ENCODE results near the gene TRDN. TPM values are rescaled to one million over a fixed set of nuclear protein-coding genes. Genes with fewer than 3 reads are reported as not detected.

Gene TRDN
- total and polyA plus RNA-seq, 2 donors from 2014 or later: 0.19 TPM; not detected in 1

DNA sequence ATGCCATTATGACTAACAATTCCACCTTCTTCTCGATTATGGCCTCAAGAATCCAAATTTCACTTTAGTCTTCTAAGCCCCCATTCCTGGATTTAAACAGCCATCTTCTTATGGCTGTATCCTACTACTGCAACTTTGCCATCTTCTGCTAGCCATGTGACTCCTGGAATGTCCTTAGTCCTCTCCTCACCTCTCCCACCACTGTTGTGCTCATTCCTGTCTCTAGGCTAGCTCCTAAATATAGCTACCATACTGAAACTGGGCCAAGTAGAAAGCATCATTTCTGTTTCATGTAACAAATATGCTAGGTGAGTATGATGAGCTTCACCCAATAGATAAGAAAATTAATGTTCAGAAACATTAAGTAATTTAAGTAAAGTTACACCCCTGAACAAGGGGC is 327.6 kb downstream of the TRDN start:
- intact Hi-C loops (cut with DNase I): no loop called here
- Histone ChIP-seq H3K27ac (ENCODE audit: low read depth in 2 of 2, low read length in 2 of 2) (no peak overlapping the region), H3K27me3 (ENCODE audit: control insufficient read depth, insufficient read depth, low read length) (no peaks in the 10 kb centered on the region), H3K9me3 (ENCODE audit: control insufficient read depth in 2 of 3, insufficient read depth in 1 of 3, low read length in 3 of 3) (no peaks in the 10 kb centered on the region), H3K9ac (ENCODE audit: low read length in 3 of 3) (no peak overlapping the region), H3K4me3 (ENCODE audit: low read length in 3 of 3) (no peak overlapping the region), H3K36me3 (ENCODE audit: control insufficient read depth in 2 of 3, insufficient read depth in 3 of 3, low read length in 3 of 3) (no peaks in the 10 kb centered on the region), H3K4me1 (ENCODE audit: control insufficient read depth in 2 of 3, insufficient read depth in 2 of 3, low read depth in 1 of 3, low read length in 3 of 3) (no peaks in the 10 kb centered on the region)
- no peak for TF ChIP-seq CTCF (IDR thresholded peaks at IDR 0.05; ENCODE audit: borderline replicate concordance, extremely low read depth, insufficient read depth)
- no peak for DNase-seq
- no peak for FAIRE-seq

DNA sequence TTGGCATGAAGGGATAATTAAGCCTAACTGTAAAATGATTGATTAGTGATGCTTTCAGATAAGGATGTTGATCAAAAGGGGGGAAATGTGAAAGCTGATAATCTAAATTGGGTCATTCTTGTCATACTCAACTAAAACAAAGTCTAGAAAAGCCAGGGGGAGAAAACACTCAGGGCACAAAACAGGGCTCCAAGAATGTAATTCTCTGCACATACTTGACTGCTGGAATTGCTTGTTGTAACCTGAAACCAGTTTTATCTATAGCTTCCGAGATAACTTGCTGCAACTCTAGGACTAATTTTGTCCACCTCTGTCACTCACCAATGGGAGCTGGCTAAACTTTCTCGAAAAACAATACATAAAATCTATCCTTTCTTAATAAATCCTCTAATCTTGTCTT is 330.4 kb downstream of the TRDN start:
- no peak overlapping the region for H3K9ac ChIP-seq (ENCODE audit: low read length in 3 of 3)
- no peak for TF ChIP-seq CTCF (IDR thresholded peaks at IDR 0.05; ENCODE audit: borderline replicate concordance, extremely low read depth, insufficient read depth)
- intact Hi-C loops (cut with DNase I): no loop called here
- no peaks in the 10 kb centered on the region for H3K27me3 ChIP-seq (ENCODE audit: control insufficient read depth, insufficient read depth, low read length)
- DNase-seq (peak in 2 of 5 donors; percentile 2 to 9), FAIRE-seq (no peak)
- H3K36me3 ChIP-seq (ENCODE audit: control insufficient read depth in 2 of 3, insufficient read depth in 3 of 3, low read length in 3 of 3): no peaks in the 10 kb centered on the region
- H3K4me1 ChIP-seq (ENCODE audit: control insufficient read depth in 2 of 3, insufficient read depth in 2 of 3, low read depth in 1 of 3, low read length in 3 of 3): no peaks in the 10 kb centered on the region
- no peaks in the 10 kb centered on the region for H3K9me3 ChIP-seq (ENCODE audit: control insufficient read depth in 2 of 3, insufficient read depth in 1 of 3, low read length in 3 of 3)
- no peak overlapping the region for H3K4me3 ChIP-seq (ENCODE audit: low read length in 3 of 3)
- H3K27ac ChIP-seq (ENCODE audit: low read depth in 2 of 2, low read length in 2 of 2): no peak overlapping the region

- intact Hi-C loops (cut with DNase I): no loop called here
- TF ChIP-seq CTCF (IDR thresholded peaks at IDR 0.05; ENCODE audit: borderline replicate concordance, extremely low read depth, insufficient read depth): no peak
- Histone ChIP-seq H3K4me1 (ENCODE audit: control insufficient read depth in 2 of 3, insufficient read depth in 2 of 3, low read depth in 1 of 3, low read length in 3 of 3) (no peaks in the 10 kb centered on the region), H3K36me3 (ENCODE audit: control insufficient read depth in 2 of 3, insufficient read depth in 3 of 3, low read length in 3 of 3) (no peaks in the 10 kb centered on the region), H3K4me3 (ENCODE audit: low read length in 3 of 3) (no peak overlapping the region), H3K27ac (ENCODE audit: low read depth in 2 of 2, low read length in 2 of 2) (no peak overlapping the region), H3K27me3 (ENCODE audit: control insufficient read depth, insufficient read depth, low read length) (no peaks in the 10 kb centered on the region), H3K9me3 (ENCODE audit: control insufficient read depth in 2 of 3, insufficient read depth in 1 of 3, low read length in 3 of 3) (no peaks in the 10 kb centered on the region), H3K9ac (ENCODE audit: low read length in 3 of 3) (no peak overlapping the region)
- DNase-seq (no peak), FAIRE-seq (no peak)
Measured at GRCh38 chr6:123295672-123296071, 341.1 kb downstream of the TRDN start.

- Histone ChIP-seq H3K4me1 (ENCODE audit: control insufficient read depth in 2 of 3, insufficient read depth in 2 of 3, low read depth in 1 of 3, low read length in 3 of 3) (no peaks in the 10 kb centered on the region), H3K9ac (ENCODE audit: low read length in 3 of 3) (no peak overlapping the region), H3K27me3 (ENCODE audit: control insufficient read depth, insufficient read depth, low read length) (no peaks in the 10 kb centered on the region), H3K4me3 (ENCODE audit: low read length in 3 of 3) (no peak overlapping the region), H3K36me3 (ENCODE audit: control insufficient read depth in 2 of 3, insufficient read depth in 3 of 3, low read length in 3 of 3) (no peaks in the 10 kb centered on the region), H3K9me3 (ENCODE audit: control insufficient read depth in 2 of 3, insufficient read depth in 1 of 3, low read length in 3 of 3) (no peaks in the 10 kb centered on the region), H3K27ac (ENCODE audit: low read depth in 2 of 2, low read length in 2 of 2) (no peak overlapping the region)
- TF ChIP-seq CTCF (IDR thresholded peaks at IDR 0.05; ENCODE audit: borderline replicate concordance, extremely low read depth, insufficient read depth): no peak
- FAIRE-seq: no peak
- intact Hi-C loops (cut with DNase I): no loop called here
- DNase-seq: no peak
Measured at GRCh38 chr6:123295181-123295580, 341.6 kb downstream of the TRDN start.
